SK-N-MC (cell line): ENCODE measurements around the gene HOXD8.

Experiments
- EZH2 ChIP-seq: fragments of 200-600 bp; sonication (generic); IDR thresholded peaks from one replicate; pipeline ENCODE4 v1.6.1; 2017; ENCODE audit warnings: antibody characterized with exemption
- POLR2AphosphoS5 ChIP-seq: IDR thresholded peaks from 2 replicates; pipeline ENCODE4 v1.6.1; 2012; ENCODE audit warnings: mild to moderate bottlenecking, low read depth, low read length, borderline replicate concordance

DNA sequence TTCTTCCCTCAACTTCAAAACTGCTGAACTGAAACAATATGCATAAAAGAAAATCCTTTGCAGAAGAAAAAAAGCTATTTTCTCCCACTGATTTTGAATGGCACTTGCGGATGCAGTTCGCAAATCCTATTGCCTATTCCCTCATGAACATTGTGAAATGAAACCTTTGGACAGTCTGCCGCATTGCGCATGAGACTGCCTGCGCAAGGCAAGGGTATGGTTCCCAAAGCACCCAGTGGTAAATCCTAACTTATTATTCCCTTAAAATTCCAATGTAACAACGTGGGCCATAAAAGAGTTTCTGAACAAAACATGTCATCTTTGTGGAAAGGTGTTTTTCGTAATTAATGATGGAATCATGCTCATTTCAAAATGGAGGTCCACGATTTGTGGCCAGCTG, 8.4 kb downstream of the HOXD8 start:
- TF ChIP-seq POLR2AphosphoS5 = no peak
- no peak for TF ChIP-seq EZH2
